ENCODE data around the gene TRIM37.
"Not testable (repeated sequence)": the region's sequence is repeated elsewhere in the genome, so short reads cannot be mapped to it uniquely, and the experiment has no call there.

TRIM37 gene

GRCh38 chr17:58996968-58997367 is 109.7 kb downstream of the TRIM37 start:
- DNase-seq (ENCODE audit: low read depth, low spot score), result no peak

GRCh38 chr17:58995247-58995940 is 111.3 kb downstream of the TRIM37 start:
- no peak for DNase-seq (ENCODE audit: low read depth, low spot score)

GRCh38 chr17:58993311-58993710 is 113.4 kb downstream of the TRIM37 start:
- no peak for DNase-seq (ENCODE audit: low read depth, low spot score)

- no peak for DNase-seq (ENCODE audit: low read depth, low spot score)
Measured at GRCh38 chr17:58991718-58992331, 114.9 kb downstream of the TRIM37 start.

- no peak for DNase-seq (ENCODE audit: low read depth, low spot score)
Measured at GRCh38 chr17:58989629-58990028, 117.1 kb downstream of the TRIM37 start.

GRCh38 chr17:58985971-58986370 is 120.7 kb downstream of the TRIM37 start:
- no peak for DNase-seq (ENCODE audit: low read depth, low spot score)

GRCh38 chr17:58985367-58985766 is 121.3 kb downstream of the TRIM37 start:
- DNase-seq (ENCODE audit: low read depth, low spot score), result no peak

GRCh38 chr17:58982626-58983025 is 124.1 kb downstream of the TRIM37 start:
- DNase-seq (ENCODE audit: low read depth, low spot score), result no peak

- no peak for DNase-seq (ENCODE audit: low read depth, low spot score)
Measured at GRCh38 chr17:58980706-58981481, 125.8 kb downstream of the TRIM37 start.

GRCh38 chr17:58976541-58976940 is 130.1 kb downstream of the TRIM37 start:
- no peak for DNase-seq (ENCODE audit: low read depth, low spot score)

- DNase-seq (ENCODE audit: low read depth, low spot score), result no peak
Measured at GRCh38 chr17:58974354-58974753, 132.3 kb downstream of the TRIM37 start.

- DNase-seq (ENCODE audit: low read depth, low spot score), result no peak
Measured at GRCh38 chr17:58970609-58971450, 135.8 kb downstream of the TRIM37 start.

GRCh38 chr17:58969612-58970011 is 137.1 kb downstream of the TRIM37 start:
- DNase-seq (ENCODE audit: low read depth, low spot score), result no peak

- no peak for DNase-seq (ENCODE audit: low read depth, low spot score)
Measured at GRCh38 chr17:58969156-58969555, 137.5 kb downstream of the TRIM37 start.

- DNase-seq (ENCODE audit: low read depth, low spot score), result no peak
Measured at GRCh38 chr17:58968426-58969061, 138.1 kb downstream of the TRIM37 start.

GRCh38 chr17:58966208-58966607 is 140.5 kb downstream of the TRIM37 start:
- no peak for DNase-seq (ENCODE audit: low read depth, low spot score)

GRCh38 chr17:58965221-58965620 is 141.5 kb downstream of the TRIM37 start:
- DNase-seq (ENCODE audit: low read depth, low spot score), result no peak

- no peak for DNase-seq (ENCODE audit: low read depth, low spot score)
Measured at GRCh38 chr17:58960068-58960467, 146.6 kb downstream of the TRIM37 start.

GRCh38 chr17:58957725-58958073 is 149.0 kb downstream of the TRIM37 start:
- DNase-seq (ENCODE audit: low read depth, low spot score), result not testable (repeated sequence)

GRCh38 chr17:58956997-58957724 is 149.5 kb downstream of the TRIM37 start:
- no peak for DNase-seq (ENCODE audit: low read depth, low spot score)

GRCh38 chr17:58954358-58954757 is 152.3 kb downstream of the TRIM37 start:
- DNase-seq (ENCODE audit: low read depth, low spot score), result not testable (repeated sequence)
